HFFc6 (cell line): ENCODE measurements around the gene KCNQ2. TPM values are rescaled to one million over a fixed set of nuclear protein-coding genes. Genes with fewer than 3 reads are reported as not detected.

Experiments
- DNase-seq: peaks from one replicate; pipeline ENCODE4 v3.0.0-alpha.2; 2018
- H3K27ac Mint-ChIP-seq: 2 replicates; pipeline ENCODE4 v1.8.0; 2020; ENCODE audit warnings: mild to moderate bottlenecking, mixed read lengths
- H3K27me3 Mint-ChIP-seq: 2 replicates; pipeline ENCODE4 v1.8.0; 2021; ENCODE audit warnings: mild to moderate bottlenecking, moderate library complexity, mixed read lengths; ENCODE audit not compliant: insufficient read depth
- H3K36me3 Mint-ChIP-seq: 2 replicates; pipeline ENCODE4 v1.8.0; 2021; ENCODE audit warnings: low read depth, mixed read lengths
- H3K4me1 Mint-ChIP-seq: 2 replicates; pipeline ENCODE4 v1.8.0; 2020; ENCODE audit warnings: low read depth, mixed read lengths
- H3K4me3 Mint-ChIP-seq: 2 replicates; pipeline ENCODE4 v1.8.0; 2020; ENCODE audit warnings: mild to moderate bottlenecking, moderate library complexity, mixed read lengths
- H3K9me3 Mint-ChIP-seq: 2 replicates; pipeline ENCODE4 v1.8.0; 2020; ENCODE audit warnings: mild to moderate bottlenecking, mixed read lengths
- total RNA-seq, 6 experiments: library from RNA; stranded (reverse); fragmentation: NEBNext Ultra II Directional; extraction: Animal tissue kit (Norgen Biotek cat#: 25700); gene quantifications; 2 replicates in 1 of 6; 3 replicates in 5 of 6; pipeline ENCODE4 v1.2.3, GENCODE V29; 2021
- TF ChIP-seq, protein P1 (sequence below): fragments of 200-600 bp; sonication (generic); IDR thresholded peaks from 2 replicates; pipeline ENCODE4 v1.5.0; 2021; ENCODE audit warnings: antibody characterized with exemption, mild to moderate bottlenecking

KCNQ2 gene
- total RNA-seq, 6 experiments from 2014 or later, result not detected

DNA sequence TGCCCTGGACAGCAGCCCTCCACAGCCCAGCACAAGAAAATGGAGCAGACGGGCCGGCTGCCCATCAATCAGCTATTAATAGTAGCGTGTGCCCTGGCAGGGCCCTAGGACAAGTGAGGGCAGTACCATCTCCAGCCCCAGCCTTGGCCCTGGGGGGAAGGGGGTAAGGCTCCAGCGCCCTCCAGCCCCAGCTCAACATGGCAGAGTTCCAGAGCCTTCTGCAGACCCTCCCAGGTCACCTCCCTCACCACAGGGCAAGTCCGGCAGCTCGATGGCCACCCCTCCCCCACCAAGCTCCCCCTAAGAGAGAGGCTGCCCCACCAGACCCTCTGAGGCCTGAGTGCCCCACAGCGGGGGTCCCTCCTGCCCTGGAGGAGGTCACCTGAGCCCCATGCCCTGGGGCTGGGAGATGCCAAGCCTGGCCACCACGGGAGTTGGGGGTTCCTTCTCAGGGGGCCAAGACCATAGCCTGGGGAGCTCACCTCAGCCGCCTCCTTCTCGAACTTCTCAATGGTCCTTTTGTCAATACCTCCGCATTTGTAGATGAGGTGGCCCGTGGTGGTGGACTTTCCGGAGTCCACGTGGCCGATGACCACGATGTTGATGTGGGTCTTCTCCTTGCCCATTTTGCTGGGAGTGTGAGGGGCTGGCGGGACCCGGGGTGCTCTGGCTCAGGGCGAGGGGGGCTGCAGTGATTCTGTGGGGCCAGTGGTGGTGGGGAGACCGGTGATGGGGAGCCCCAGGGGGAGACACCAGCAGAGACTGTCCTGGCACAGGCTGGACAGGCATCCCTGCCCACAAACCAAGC, 24.9 kb upstream of the KCNQ2 start:
- Mint-ChIP-seq H3K27ac (no peak overlapping the region), H3K4me3 (no peak overlapping the region), H3K36me3 (no peaks in the 10 kb centered on the region), H3K9me3 (peaks cover 2% of the 10 kb centered on the region; the same call in 1 of the 2 replicates), H3K4me1 (no peaks in the 10 kb centered on the region), H3K27me3 (no peaks in the 10 kb centered on the region; the same call in 1 of the 2 replicates)
- TF ChIP-seq, protein P1, sequence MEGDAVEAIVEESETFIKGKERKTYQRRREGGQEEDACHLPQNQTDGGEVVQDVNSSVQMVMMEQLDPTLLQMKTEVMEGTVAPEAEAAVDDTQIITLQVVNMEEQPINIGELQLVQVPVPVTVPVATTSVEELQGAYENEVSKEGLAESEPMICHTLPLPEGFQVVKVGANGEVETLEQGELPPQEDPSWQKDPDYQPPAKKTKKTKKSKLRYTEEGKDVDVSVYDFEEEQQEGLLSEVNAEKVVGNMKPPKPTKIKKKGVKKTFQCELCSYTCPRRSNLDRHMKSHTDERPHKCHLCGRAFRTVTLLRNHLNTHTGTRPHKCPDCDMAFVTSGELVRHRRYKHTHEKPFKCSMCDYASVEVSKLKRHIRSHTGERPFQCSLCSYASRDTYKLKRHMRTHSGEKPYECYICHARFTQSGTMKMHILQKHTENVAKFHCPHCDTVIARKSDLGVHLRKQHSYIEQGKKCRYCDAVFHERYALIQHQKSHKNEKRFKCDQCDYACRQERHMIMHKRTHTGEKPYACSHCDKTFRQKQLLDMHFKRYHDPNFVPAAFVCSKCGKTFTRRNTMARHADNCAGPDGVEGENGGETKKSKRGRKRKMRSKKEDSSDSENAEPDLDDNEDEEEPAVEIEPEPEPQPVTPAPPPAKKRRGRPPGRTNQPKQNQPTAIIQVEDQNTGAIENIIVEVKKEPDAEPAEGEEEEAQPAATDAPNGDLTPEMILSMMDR, result no peak
- DNase-seq, result no peak

DNA sequence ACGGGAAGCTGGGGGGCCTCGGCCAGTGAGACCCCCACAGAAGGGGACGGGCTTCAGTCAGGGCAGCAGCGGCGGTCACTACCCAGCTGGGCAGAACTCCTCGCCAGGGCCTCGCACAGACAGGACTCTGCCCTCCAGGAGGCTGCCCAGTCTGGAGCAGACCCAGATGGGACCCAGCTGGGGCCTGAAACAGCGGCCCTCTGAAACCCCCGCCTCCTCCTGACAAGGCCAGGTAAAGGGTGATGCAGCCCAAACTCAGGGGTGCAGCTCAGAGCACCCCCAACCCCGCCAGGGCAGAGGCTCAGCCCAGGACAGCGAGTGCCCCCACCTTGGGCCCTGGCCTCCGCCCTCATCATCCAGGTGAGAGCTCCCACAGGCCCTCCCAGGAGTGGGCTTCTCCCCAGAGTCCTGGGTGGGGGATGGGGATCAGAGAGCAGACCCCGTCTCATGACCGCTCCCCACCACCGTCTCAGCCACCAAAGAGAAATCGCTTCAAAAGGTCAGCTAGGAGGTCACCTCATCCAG, 24.2 kb upstream of the KCNQ2 start:
- no peak for DNase-seq
- H3K9me3 Mint-ChIP-seq, result peaks cover 5% of the 10 kb centered on the region; the same call in 1 of the 2 replicates
- H3K4me1 Mint-ChIP-seq, result no peaks in the 10 kb centered on the region
- no peaks in the 10 kb centered on the region; the same call in 1 of the 2 replicates for H3K27me3 Mint-ChIP-seq
- H3K27ac Mint-ChIP-seq, result no peak overlapping the region
- peak overlapping the region; percentile 71 for H3K4me3 Mint-ChIP-seq
- TF ChIP-seq, protein P1, result no peak
- no peaks in the 10 kb centered on the region for H3K36me3 Mint-ChIP-seq

DNA sequence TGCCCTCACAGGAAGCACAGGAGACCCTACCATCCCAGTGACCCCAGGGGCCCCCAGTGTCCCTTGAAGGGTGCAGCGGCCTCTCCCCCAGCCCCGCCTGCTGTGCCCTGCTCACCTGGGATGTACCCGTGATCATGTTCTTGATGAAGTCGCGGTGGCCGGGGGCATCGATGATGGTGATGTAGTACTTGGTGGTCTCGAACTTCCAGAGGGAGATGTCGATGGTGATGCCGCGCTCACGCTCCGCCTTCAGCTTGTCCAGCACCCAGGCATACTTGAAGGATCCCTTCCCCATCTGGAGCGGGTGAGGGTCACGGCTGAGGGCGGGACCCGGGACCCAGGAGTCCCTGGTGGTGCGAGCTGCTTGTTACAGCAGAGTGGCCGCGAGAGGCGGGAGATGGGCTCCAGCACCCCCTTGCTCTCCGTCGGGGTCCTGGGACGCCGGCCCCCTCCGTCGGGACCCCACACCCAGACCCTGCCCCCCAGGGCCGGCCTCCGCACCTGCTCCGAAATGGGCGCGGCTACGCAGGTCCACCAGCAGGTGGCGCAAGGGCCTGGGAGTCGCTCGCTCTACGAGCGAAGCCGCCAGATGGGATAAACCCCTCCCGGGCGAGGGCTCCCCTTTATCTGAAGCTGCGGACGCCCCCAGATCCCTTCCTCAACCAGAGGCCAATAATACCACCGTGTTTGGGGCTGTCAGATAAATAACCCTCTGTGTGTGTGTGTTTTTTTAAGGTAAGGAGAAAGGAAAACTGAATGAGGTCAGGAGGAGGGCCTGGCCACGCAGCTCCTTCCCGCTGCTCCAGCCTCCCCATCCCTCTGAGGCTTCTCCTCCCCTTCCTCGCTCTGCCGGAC, 23.5 kb upstream of the KCNQ2 start:
- no peak overlapping the region for H3K27ac Mint-ChIP-seq
- H3K9me3 Mint-ChIP-seq, result peaks cover 5% of the 10 kb centered on the region; the same call in 1 of the 2 replicates
- H3K27me3 Mint-ChIP-seq, result no peaks in the 10 kb centered on the region; the same call in 1 of the 2 replicates
- H3K36me3 Mint-ChIP-seq, result no peaks in the 10 kb centered on the region
- TF ChIP-seq, protein P1, result peak; percentile 99
- peak; percentile 17 for DNase-seq
- no peaks in the 10 kb centered on the region for H3K4me1 Mint-ChIP-seq
- H3K4me3 Mint-ChIP-seq, result peak overlapping the region; percentile 71

DNA sequence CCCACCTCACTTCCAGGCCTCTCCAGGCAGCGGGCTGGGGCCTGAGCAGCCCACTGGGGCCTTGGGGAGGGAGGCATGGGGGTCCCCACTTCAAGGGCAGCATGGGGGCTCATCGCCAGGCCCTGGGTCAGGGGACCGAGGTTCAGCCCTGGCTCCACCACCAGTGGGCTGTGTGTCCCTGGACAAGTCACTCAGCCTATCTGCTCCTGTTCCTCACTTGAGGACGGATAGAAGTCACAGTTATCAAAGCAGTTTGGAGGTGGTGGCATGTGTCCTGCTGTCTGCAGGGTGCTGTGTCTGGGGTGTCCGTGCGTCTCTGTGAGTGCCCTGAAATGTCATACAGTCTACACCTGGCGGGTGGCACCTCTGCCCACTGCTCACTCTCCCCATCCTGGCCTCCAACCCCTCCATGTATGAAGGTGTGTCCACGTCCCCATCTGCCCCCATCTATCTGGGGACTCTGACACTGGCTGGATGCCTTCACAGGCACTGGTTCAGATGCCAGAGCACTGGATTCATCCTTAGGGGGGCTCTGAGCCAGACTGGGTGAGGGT, 22.8 kb upstream of the KCNQ2 start:
- Mint-ChIP-seq H3K27ac (no peak overlapping the region), H3K9me3 (peaks cover 5% of the 10 kb centered on the region; the same call in 1 of the 2 replicates), H3K27me3 (no peaks in the 10 kb centered on the region; the same call in 1 of the 2 replicates), H3K36me3 (no peaks in the 10 kb centered on the region), H3K4me1 (no peaks in the 10 kb centered on the region), H3K4me3 (no peak overlapping the region)
- TF ChIP-seq, protein P1, result no peak
- no peak for DNase-seq
